GM19025 (cell line): ENCODE results near the gene ARID1B.

Experiments
- ATAC-seq: cut with Tn5 transposase; IDR thresholded peaks from one replicate; pipeline ENCODE4 v1.9.1; 2021; ENCODE audit warnings: mild to moderate bottlenecking, low read depth, moderate library complexity; ENCODE audit not compliant: unreplicated experiment

ARID1B gene

DNA sequence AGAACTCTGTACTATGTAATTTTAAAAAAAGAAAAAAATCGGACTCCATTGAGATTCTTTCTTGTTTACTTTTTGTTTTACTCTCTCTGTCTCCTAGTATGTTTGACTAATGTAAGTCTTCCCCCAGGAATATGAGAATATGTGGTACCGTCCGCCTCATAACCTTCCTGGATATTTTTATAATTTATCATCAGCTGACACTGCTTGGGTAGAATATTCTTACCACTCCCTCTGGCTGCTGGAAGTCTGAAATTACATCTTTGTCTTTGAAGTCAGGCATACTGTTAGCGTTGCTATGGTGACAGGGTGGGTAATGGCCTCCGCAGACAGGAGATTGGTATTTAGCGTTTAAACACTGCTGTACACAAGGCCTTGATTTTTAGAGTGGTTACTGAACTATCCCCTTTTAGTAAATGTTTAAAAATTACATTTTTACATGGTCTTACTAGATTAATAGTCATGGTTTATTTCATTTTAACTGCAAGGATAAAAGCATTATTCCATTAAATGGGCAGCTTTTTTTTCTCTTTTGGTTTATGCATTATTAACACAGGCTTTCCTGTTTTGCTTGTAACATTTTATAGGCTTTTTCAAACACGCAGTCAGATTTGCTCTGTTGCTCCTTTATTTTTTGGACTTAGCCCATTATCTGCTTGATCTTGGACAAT is 176.4 kb downstream of the ARID1B start:
- ATAC-seq, result no peak

DNA sequence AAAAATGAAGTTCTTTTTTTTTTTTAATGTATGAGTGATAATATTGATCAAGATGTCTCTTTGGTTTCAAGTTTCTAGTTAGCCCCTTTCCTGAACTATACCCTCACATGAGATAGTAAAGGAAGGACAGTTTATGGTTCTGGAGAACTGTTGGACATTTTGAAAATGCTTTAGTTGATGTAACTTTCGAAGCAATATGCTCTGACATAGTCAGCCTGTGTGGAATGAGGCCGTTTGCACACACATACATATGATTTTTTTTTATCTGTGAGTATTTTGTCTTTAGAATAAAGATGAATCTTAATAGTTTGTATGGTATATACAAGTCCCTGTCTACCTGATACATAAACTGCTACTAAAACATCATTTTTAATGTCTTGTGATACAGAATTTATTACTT is 177.0 kb downstream of the ARID1B start:
- no peak for ATAC-seq

DNA sequence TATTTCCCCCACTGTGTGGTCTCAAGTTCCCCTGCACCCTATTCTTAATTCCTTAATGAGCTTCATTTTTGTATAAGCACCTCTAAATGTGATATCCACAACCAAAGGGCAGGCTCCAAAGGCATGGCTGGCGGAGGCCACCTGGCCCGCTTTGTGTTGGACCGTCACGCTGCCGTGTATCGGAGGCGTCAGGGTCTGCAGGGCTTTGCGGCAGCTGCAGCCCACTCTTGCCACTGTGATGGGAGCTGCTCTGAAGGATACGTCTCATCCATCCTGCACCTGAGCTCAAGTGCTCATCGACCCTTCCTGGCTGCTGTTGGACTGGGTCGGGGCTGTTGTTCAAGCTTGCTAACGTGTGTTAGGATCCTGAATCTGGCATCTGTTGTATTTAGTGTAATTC is 177.6 kb downstream of the ARID1B start:
- no peak for ATAC-seq

DNA sequence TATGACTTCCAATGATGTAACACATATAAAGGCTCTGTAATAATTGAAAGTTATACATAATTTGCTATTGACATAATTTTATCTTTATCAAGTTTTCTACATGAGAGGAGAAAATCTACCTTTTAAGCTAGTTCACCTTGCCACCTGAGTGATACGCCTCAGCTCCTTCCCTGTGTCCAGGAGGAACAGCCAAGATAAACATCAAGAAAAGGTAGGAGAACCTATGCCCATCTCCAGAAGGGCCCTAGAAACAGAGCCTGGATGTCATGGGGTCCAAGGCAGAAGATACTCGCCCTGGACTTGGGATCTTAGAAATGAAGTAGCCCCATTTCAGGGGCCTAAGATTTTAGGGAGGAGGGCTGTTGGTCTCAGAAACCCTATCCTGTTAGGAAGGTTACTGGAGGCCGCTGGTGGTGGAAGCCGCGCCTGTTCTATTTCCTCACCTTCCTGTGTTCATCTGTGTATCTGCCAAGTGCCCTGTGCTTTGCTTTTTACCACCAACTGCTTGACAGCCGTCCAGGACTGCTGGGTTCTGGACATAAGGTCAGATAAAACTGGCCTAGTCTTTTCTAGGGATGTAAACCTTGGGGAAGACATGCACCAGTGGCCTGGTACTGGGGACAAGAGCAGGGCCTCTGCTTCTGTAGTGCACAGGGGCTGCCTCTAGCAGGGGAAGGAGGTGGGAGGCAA is 178.5 kb downstream of the ARID1B start:
- no peak for ATAC-seq

DNA sequence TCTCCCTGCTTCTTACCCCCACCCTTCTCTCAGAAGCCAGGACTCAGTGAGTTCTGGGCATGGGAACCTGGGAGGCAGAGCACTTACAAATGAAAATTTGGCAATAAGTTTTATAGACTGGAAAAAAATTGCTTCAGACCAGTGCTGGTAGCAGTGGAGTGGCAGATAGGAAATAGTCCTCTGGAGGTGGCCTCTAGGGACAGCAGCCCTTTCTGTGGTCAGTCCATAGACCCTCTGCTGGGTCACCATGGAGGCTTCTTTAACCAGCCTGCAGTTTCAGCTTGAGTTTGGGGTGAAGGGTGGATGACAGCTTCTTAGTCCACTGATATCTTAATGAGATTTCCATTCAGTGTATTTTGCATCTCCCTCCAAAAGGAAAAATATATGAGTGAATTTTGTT is 179.1 kb downstream of the ARID1B start:
- ATAC-seq, result no peak

DNA sequence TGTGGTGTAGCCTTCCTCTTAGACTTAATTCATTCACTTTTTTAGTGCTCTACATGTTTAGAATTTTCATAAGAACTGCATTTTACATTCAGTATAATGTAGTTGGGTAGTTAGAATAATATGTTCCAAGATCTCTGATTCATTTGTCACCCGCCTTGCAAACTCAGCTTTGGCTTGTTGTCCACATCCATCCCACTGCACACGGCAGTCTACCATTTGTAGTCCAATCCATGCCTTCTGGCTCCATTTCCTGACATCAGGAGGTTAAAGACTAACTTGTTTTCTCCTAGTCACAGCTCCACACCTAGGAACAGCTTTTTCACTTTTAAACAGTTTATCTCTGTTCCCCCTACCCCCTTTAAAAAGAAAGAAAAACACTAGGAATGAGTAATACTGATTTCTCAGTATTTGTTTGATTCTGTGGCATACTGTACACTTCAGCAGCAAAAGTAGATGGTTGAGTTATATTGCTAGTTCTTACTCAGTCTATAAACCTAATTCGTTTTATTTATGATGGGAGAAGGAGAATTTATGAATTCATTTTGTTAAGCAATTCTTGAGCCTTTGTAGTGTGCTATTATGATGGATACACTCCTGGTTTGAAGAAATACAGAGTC is 180.9 kb downstream of the ARID1B start:
- ATAC-seq, result no peak

DNA sequence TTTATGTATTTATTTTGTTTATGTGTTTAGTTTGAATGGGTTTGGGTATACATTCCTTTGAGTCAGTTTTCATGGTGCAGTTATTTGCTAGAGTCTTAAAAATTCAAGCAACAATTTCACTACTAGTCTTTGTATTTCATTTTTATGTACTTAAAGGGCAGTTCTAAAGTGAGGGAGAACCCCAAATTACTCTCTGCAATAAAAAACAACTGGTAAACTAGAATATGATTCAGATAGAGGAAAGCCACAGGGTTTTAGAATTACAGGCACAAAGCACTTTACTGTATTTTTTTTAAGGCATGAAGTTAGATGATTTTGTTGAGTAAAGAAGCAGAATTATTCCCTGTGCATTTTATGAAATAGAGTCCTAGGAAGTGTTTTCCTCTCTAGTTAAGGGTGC is 183.3 kb downstream of the ARID1B start:
- no peak for ATAC-seq

DNA sequence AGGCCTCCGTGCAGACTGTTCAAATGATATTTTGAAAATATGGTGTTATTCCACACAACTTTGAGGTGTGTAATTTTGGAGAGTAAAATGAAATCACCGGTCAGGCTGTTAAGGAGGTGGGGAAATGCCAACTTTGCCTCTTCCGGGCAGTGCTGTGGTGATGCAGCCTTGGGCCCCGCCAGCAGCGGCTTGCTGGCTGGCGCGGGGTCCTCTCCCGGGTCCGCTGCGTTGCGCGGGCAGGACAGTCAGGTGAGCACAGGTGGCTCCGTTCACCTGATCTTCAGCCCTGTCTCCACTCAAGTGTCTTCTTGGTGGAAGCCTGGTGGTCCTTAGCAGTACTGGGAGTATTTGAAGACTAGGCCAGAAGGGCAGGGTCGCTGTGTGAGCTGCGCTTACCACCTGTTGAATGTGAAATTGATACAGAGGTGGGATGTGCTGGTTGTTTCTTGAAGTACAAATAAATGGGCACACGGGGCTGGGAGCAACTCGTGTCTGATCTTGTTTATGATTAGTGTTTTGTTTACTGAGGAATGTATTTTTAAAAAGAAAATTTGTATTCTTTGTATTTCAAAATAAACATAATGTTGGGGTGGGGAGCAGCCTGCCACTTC is 184.2 kb downstream of the ARID1B start:
- ATAC-seq, result no peak

DNA sequence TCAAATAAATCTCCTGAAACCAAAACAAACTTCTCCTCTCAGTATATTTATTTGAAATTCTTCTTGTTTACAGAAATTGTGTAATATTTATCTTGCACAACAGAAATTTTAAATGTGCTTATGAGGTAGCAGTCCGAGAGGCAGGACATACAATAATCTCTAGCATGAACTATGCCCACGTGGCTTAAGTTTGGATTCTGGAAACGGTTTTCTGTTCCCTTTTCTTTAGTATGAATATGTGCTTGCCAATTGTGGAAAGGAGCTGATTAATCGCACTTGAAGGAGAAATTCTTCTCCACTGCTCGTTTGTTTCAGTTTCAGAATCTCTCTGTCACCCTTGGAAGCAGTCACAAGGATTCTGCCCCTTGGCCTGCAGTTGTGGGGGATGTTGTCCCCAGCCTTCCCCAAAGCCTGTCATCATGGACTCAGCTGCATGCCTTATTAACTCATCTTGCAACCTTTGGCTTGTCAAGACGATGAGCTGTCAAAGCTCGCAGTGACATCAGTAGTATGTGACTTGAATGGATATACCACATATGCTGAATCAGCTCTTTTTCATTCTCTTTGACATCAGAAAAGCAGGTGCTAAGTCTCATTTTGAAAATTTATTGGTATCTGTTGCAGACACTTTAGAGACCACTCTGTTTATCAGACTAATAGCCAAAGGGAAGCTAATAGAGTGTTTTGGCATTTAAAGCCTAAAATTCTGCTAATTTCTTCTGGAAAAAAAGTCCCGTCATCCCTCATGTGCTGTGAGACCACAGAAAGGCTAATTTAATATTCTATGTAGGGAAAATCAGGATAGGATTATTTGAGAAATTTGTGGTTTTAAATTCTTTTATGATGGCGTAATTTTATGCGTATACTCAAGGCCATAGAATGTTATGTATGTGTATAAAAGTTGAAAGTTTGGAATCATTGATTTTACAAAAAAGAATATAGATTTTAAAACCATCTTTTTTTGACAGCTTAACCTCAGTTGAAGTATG is 186.8 kb downstream of the ARID1B start:
- no peak for ATAC-seq

DNA sequence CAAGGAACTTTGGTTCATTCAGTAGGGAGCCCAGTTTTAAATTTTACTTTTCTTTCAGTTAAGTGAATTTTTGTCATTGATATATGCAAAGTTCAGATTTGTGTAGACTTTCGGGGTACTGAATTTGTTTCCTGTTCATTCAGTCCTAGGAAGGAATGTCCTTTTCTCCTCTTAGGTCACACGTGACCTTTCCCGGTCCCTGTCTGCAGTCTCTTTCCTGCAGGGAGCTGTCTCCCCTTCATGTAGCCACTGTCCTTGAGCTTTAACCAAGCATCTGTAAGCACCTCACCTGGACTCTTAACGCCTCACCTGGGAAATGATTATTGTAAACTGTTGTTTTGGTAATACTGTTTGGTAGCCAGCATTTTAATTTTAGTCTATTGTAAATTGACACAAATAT is 190.7 kb downstream of the ARID1B start:
- no peak for ATAC-seq

DNA sequence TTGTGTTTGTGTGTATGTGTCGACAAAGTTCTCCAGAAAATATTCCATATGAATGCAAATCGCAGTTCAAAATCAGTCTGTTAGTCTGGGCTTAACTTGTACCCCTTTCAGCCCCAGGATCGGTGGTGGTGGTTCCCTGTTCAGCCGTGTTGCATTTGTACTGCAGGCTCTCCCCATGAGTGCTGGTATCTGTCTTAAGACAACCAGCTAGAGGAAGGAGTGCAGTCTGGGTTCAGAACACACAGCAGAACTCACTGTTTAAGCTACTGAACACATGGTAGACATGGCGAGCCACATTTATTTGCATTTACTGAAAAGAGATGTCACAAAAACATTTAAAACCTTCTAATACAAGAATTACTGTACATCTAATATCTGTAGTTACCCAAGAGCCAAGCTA is 192.1 kb downstream of the ARID1B start:
- no peak for ATAC-seq

DNA sequence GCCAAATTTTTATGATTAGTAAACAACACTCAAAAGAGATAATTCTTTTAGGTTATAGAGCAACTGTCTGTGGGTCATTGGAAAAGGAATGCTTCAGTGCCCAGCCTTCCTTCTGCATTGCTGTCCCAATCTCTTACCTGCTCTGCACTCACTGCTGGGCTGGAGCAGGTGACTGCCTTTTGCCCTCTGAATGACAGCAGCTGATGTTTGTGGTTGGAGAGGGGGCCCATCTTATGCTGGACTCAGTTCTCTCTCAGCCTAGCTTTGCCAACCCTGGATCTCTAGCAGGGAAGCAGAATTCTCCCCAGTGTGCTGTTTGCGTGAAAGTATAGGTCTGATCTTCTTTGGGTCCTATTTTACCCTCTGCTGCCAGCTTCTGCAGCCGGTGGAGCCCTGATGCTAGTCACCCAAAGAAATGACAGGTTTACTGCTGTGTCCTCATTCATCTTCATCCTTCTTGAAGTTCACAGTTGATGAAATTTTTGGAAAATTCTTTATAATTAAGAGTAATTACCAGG is 193.5 kb downstream of the ARID1B start:
- ATAC-seq, result no peak

DNA sequence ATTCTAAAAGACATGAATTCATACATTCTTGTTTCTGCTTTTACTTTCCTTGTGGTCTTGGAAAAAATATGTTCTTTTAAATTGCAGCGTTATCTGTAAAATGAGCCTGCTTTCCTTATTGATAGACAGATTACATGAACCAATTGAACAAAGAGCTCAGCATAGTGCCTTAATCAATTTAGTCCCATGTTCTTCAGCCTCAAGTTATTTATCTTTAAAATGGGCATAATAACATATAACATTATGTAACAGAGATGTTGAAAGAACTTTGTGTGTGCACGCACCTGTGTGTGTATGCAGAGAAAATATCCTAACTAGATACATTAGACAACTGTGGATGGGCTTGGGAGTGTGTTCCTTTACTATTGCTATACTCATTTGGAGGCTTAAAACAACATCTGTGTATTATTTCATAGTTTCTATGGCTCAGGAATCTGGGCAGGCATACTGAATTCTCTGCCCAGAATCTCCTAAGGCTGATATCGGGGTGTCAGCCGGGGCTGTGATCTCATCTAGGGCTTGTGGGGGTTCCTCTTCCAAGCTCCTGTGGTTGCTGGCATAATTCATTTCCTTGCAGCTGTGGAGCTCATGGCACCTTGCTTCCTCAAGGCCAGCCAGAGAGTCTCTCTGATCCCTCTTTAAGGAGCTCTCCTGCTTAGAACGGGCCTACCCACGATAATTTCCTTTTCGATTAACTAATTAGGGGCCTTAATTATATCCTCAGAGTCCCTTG is 194.1 kb downstream of the ARID1B start:
- no peak for ATAC-seq

DNA sequence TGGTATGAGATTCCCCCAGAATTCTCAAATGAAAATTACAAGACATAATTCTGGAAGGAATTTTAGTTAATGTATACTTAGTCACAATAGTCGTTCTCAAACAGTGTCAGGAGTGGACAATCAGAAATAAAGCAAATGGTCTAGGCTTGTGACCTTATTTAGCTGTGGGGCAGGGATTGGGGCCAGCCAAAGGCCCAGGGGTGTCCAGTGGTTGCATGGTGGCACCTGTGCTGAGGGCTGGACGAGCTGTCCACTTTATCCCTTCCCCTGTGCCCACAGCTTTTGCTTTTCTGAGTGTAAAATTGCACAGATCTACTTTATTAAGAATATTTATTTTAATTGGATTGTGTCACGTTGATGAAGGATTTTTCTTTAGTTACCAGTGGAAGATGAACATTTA is 195.0 kb downstream of the ARID1B start:
- no peak for ATAC-seq

DNA sequence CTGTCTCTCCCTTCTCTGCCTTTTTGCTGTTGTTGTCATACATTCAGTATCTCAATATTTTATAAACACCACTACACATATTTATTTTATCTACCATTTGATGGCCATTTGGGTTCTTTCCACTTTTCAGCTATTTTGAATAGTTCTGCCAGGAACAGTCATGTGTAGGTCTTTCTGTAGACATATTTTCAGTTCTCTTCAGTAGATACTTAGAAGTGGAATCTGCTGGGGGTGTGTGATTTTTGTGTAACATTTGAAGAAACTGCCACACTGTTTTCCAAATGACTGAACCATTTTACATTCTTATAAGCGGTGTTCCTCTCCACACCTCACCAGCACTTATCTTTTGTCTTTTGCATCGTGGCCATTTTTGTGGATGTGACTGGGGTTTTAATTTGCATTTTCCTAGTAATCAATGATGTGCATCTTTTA is 197.7 kb downstream of the ARID1B start:
- ATAC-seq, result no peak

DNA sequence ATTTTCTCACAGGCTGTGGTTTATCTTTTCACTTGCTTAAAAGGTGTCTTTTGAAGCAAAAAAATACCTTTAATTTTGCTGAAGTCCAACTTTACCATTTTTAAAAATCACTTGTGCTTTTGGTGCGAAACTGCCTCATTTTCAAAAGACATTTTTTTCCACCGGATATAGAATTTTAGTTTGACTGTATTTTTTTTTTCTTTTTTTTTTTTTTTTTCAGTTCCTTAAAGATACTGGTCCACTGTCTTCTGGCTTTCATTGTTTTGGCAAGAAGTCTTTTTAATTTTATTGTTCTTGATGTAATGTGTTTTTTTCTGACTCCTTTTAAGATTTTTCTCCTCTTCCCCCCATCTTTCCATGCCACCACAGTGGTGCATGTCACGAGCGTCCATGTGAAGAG is 198.2 kb downstream of the ARID1B start:
- ATAC-seq, result no peak

DNA sequence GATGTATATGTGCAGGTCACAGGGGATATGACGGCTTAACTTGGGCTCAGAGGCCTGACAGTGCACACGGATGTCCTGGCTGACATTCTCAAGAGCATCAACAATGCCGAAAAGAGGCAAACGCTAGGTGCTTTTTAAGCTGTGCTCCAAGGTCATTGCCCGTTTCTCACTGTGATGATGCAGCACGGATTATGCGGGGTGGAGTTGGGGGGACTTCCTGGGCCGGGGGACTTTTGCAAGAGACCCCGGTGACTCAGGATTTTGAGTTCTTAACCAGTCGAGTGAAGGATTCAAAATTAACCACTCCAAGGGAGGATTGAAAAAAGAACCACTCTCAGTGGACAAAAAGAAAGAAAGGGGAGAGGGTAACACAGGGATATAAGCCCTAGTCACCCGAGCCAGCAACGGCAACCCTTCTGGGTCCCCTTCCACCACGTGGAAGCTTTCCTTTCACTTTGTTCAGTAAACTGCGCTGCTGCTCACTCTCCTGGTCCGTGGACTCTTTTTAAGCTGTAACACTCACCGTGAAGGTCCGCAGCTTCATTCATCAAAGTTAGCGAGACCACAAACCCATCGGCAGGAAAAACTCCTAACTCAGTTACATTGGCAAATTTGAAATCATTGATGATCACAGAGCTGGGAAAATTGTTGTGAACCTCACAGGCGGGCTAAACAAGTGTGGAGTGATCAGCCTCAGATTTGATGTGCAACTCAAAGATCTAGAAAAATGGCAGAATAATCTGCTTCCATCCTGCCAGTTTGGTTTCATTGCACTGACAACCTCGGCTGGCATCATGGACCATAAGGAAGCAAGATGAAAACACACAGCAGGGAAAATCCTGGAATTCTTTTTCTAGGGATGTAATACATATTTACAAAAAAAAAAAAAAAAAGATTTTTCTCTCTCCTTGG is 199.3 kb downstream of the ARID1B start:
- no peak for ATAC-seq

DNA sequence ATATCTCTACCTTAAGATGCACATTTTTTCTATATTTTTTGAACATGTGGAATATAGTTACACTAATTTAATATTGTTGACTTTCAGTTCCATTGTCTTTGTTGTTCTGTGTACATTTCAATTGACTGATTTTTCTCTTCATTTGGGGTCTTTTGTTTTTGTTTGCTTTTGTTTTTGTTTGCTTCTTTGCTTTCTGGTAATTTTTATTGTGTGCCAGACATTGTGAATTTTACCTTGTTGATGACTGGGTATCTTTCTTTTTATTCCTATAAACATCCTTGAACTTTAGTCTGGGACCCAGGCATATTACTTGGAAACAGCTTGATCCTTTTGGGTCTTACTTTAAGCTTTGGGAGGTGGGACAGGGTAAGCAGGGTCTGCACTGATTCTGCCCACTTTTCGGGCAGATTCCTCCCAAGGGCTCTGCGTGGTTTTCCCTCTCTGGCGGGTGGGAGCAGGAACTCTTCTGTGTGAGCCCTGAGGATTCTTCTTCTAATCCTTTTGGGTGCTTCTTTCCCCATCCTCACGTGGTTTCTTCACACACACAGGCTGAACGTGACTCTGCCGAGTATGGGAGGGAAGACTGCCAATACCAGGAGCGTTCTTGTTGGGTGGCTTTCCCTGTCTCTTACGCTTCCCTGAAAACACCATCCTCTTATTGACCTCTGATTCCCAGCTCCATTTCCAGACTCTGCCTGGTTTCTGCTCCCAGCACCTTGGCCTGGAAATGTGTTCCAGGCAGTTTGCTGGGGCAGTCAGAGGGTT is 200.5 kb downstream of the ARID1B start:
- no peak for ATAC-seq
